ENCODE data around the gene ATP2B3.

ATP2B3 gene

GRCh38 chrX:153510383-153510782 is 7.1 kb upstream of the ATP2B3 start:
- no peak for DNase-seq (ENCODE audit: low spot score)

GRCh38 chrX:153511784-153512500 is 5.5 kb upstream of the ATP2B3 start:
- DNase-seq (ENCODE audit: low spot score): no peak

- DNase-seq (ENCODE audit: low spot score): no peak
Measured at GRCh38 chrX:153512501-153512893, 4.9 kb upstream of the ATP2B3 start.

GRCh38 chrX:153513265-153513664 is 4.2 kb upstream of the ATP2B3 start:
- no peak for DNase-seq (ENCODE audit: low spot score)

GRCh38 chrX:153514259-153514658 is 3.2 kb upstream of the ATP2B3 start:
- no peak for DNase-seq (ENCODE audit: low spot score)

- DNase-seq (ENCODE audit: low spot score): no peak
Measured at GRCh38 chrX:153515435-153515834, 2.0 kb upstream of the ATP2B3 start.

- DNase-seq (ENCODE audit: low spot score): no peak
Measured at GRCh38 chrX:153516073-153516472, 1.4 kb upstream of the ATP2B3 start.

GRCh38 chrX:153517946-153518834 is 748 bp downstream of the ATP2B3 start:
- DNase-seq (ENCODE audit: low spot score): no peak

GRCh38 chrX:153519569-153520286 is 2.3 kb downstream of the ATP2B3 start:
- DNase-seq (ENCODE audit: low spot score): no peak

- DNase-seq (ENCODE audit: low spot score): no peak
Measured at GRCh38 chrX:153520287-153520917, 3.0 kb downstream of the ATP2B3 start.

- no peak for DNase-seq (ENCODE audit: low spot score)
Measured at GRCh38 chrX:153521034-153521433, 3.6 kb downstream of the ATP2B3 start.

GRCh38 chrX:153522259-153522658 is 4.8 kb downstream of the ATP2B3 start:
- no peak for DNase-seq (ENCODE audit: low spot score)

- DNase-seq (ENCODE audit: low spot score): no peak
Measured at GRCh38 chrX:153523269-153523668, 5.8 kb downstream of the ATP2B3 start.

GRCh38 chrX:153524234-153524633 is 6.8 kb downstream of the ATP2B3 start:
- no peak for DNase-seq (ENCODE audit: low spot score)

- DNase-seq (ENCODE audit: low spot score): no peak
Measured at GRCh38 chrX:153525451-153525850, 8.0 kb downstream of the ATP2B3 start.

GRCh38 chrX:153526042-153526441 is 8.6 kb downstream of the ATP2B3 start:
- DNase-seq (ENCODE audit: low spot score): no peak

- DNase-seq (ENCODE audit: low spot score): no peak
Measured at GRCh38 chrX:153526801-153527200, 9.4 kb downstream of the ATP2B3 start.

- DNase-seq (ENCODE audit: low spot score): no peak
Measured at GRCh38 chrX:153527208-153527607, 9.8 kb downstream of the ATP2B3 start.

- no peak for DNase-seq (ENCODE audit: low spot score)
Measured at GRCh38 chrX:153530411-153531129, 13.1 kb downstream of the ATP2B3 start.

- DNase-seq (ENCODE audit: low spot score): no peak
Measured at GRCh38 chrX:153533091-153533490, 15.6 kb downstream of the ATP2B3 start.

GRCh38 chrX:153537080-153537479 is 19.6 kb downstream of the ATP2B3 start:
- no peak for DNase-seq (ENCODE audit: low spot score)

Measured in putamen (tissue), 1 donor.